UCSD-AML1 (cell line): ENCODE measurements around the gene MYOD1.

Experiments
- DNase-seq: peaks from one replicate; lab custom pipeline; 2025; ENCODE audit not compliant: unreplicated experiment; lab: John Stamatoyannopoulos, UW

The MYOD1 gene

DNA sequence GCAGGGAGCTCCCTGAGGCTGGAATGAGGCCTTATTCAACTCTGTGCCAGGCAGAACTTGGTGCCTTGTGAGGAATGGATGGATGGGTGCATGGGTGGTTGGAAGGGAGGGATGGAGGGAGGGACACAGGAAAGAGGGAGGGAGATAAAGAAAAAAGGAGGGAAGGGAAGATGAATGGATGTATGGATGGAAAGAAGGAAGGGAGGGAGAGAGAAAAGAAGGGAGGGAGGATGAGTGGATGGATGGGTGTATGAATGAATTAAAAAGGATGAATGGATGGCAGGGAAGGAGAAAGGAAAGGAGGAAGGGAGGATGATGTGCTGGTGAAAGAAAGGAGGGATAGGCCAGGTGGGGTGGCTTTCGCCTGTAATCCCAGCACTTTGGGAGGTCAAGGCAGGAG is 49.8 kb downstream of the MYOD1 start:
- no peak for DNase-seq

DNA sequence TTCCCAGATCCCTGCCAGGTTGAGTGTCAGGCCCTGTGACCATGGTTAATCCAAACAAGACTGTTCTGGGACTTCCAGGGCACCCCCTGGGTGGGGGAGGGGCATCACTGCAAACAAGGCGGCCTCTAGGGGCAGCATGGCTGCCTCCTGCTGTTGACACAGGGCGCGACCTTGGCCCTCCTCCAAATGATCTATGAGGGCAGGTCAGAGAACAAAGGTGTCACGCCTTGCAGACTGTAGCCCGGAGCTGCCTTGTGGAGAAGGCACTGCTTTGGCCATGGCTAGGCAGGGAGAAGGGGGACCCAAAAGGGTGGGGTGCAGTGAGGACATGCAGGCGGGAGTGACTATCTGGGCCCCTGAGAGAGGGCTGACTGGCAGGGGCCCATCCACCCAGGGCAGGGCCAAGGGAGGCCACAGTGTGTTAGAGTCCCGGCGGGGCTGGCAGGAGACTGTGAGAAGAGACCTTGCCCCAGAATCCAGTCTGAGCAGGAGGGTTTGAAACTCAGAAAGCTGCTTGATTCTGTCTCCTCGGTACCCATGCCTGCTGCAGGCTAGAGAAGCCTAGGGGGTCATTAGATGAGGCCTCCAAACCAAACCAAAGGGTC is 50.8 kb downstream of the MYOD1 start:
- no peak for DNase-seq

DNA sequence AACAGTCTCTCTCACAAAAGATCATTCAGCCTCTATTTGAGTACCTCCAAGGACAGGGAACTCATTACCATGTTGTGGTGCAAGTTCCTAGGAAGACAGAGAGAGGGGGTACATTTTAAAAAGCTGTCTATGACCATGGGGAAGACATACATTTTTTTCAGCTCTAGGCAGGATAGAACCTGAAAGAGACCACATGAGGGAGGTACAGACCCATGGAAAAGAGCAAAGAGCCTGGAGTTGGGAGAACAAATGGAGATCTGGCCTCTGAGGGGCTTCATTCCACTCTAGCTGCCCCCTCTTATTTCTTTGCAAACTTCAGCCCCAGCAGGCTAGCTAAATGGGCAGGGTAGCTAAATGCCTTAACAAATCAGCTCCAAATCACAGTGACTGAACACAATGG is 51.5 kb downstream of the MYOD1 start:
- DNase-seq: no peak

DNA sequence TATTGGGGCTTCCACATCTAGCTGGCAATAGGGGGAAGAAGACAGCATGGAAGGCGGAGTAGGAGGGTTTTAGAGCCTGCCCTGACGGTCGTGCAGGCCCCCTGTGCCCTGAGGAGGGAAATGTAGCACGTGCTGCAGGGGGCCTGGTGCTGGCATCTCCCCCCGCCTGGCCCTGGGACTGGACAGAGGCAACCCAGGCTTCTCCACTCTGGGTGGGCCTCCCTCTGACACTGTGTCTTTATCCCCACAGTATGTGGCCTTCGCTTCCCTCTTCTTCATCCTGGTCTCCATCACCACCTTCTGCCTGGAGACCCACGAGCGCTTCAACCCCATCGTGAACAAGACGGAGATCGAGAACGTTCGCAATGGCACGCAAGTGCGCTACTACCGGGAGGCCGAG is 52.0 kb downstream of the MYOD1 start:
- no peak for DNase-seq
